Ishikawa (cell line): ENCODE data around the gene ARHGDIA.

Source experiments
- CEBPB ChIP-seq: IDR thresholded peaks from 2 replicates; pipeline ENCODE4 v1.6.1; 2012
- CREB1 ChIP-seq: IDR thresholded peaks from 2 replicates; pipeline ENCODE4 v1.6.1; 2012; ENCODE audit warnings: low read depth
- EGR1 ChIP-seq: IDR thresholded peaks from 2 replicates; pipeline ENCODE4 v1.6.1; 2012
- EP300 ChIP-seq: IDR thresholded peaks from 2 replicates; pipeline ENCODE4 v1.6.1; 2012; ENCODE audit warnings: borderline replicate concordance
- FOXM1 ChIP-seq: IDR thresholded peaks from 2 replicates; pipeline ENCODE4 v1.6.1; 2012; ENCODE audit warnings: low read depth, borderline replicate concordance
- NFIC ChIP-seq: IDR thresholded peaks from 2 replicates; pipeline ENCODE4 v1.6.1; 2012
- RAD21 ChIP-seq: IDR thresholded peaks from 2 replicates; pipeline ENCODE4 v1.6.1; 2012; ENCODE audit warnings: low read depth
- TAF1 ChIP-seq: IDR thresholded peaks from 2 replicates; pipeline ENCODE4 v1.6.1; 2012; ENCODE audit warnings: low read depth, mild to moderate bottlenecking
- TCF12 ChIP-seq: IDR thresholded peaks from 2 replicates; pipeline ENCODE4 v1.6.1; 2012; ENCODE audit warnings: low read depth
- TEAD4 ChIP-seq: IDR thresholded peaks from 2 replicates; pipeline ENCODE4 v1.6.1; 2012
- YY1 ChIP-seq: IDR thresholded peaks from 2 replicates; pipeline ENCODE4 v1.6.1; 2012; ENCODE audit warnings: low read depth
- ZBTB7A ChIP-seq: IDR thresholded peaks from 2 replicates; pipeline ENCODE4 v1.6.1; 2012; ENCODE audit warnings: low read depth
- TF ChIP-seq, protein P1 (sequence below): IDR thresholded peaks from 2 replicates; pipeline ENCODE4 v1.6.1; 2012
- TF ChIP-seq, protein P2 (sequence below): IDR thresholded peaks from 2 replicates; pipeline ENCODE4 v1.6.1; 2012; ENCODE audit warnings: low read depth, mild to moderate bottlenecking
- TF ChIP-seq, protein P3 (sequence below): IDR thresholded peaks from 2 replicates; pipeline ENCODE4 v1.6.1; 2012

Gene ARHGDIA

DNA sequence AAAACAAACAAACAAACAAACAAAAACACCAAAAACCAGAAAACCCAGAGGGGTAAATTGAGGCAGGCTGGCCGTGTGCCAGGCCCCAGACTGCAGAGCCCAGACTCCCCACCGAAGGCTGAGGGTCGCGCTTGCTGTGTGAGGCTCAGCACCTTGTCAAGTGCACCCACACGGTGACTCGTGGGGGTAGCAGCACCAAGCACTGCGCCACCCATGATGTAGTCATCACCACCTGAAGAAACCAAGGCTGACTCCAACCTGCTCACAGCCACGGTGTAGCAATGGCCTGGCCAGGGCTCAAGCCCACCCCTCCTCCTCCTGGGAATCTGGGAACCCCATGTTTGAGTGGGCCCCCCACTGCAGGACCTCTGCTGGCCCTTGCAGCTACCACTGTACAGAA is 50.0 kb downstream of the ARHGDIA start:
- TF ChIP-seq EGR1, result no peak
- TF ChIP-seq EP300, result no peak
- TF ChIP-seq TEAD4, result no peak
- TF ChIP-seq YY1, result no peak
- TF ChIP-seq, protein P1, sequence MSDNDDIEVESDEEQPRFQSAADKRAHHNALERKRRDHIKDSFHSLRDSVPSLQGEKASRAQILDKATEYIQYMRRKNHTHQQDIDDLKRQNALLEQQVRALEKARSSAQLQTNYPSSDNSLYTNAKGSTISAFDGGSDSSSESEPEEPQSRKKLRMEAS, result no peak
- TF ChIP-seq TAF1, result no peak
- TF ChIP-seq NFIC, result no peak
- TF ChIP-seq, protein P2, sequence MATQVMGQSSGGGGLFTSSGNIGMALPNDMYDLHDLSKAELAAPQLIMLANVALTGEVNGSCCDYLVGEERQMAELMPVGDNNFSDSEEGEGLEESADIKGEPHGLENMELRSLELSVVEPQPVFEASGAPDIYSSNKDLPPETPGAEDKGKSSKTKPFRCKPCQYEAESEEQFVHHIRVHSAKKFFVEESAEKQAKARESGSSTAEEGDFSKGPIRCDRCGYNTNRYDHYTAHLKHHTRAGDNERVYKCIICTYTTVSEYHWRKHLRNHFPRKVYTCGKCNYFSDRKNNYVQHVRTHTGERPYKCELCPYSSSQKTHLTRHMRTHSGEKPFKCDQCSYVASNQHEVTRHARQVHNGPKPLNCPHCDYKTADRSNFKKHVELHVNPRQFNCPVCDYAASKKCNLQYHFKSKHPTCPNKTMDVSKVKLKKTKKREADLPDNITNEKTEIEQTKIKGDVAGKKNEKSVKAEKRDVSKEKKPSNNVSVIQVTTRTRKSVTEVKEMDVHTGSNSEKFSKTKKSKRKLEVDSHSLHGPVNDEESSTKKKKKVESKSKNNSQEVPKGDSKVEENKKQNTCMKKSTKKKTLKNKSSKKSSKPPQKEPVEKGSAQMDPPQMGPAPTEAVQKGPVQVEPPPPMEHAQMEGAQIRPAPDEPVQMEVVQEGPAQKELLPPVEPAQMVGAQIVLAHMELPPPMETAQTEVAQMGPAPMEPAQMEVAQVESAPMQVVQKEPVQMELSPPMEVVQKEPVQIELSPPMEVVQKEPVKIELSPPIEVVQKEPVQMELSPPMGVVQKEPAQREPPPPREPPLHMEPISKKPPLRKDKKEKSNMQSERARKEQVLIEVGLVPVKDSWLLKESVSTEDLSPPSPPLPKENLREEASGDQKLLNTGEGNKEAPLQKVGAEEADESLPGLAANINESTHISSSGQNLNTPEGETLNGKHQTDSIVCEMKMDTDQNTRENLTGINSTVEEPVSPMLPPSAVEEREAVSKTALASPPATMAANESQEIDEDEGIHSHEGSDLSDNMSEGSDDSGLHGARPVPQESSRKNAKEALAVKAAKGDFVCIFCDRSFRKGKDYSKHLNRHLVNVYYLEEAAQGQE, result no peak
- TF ChIP-seq, protein P3, sequence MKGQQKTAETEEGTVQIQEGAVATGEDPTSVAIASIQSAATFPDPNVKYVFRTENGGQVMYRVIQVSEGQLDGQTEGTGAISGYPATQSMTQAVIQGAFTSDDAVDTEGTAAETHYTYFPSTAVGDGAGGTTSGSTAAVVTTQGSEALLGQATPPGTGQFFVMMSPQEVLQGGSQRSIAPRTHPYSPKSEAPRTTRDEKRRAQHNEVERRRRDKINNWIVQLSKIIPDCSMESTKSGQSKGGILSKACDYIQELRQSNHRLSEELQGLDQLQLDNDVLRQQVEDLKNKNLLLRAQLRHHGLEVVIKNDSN, result no peak
- TF ChIP-seq ZBTB7A, result no peak
- no peak for TF ChIP-seq TCF12
- no peak for TF ChIP-seq RAD21
- TF ChIP-seq FOXM1, result no peak
- no peak for TF ChIP-seq CREB1
- no peak for TF ChIP-seq CEBPB

DNA sequence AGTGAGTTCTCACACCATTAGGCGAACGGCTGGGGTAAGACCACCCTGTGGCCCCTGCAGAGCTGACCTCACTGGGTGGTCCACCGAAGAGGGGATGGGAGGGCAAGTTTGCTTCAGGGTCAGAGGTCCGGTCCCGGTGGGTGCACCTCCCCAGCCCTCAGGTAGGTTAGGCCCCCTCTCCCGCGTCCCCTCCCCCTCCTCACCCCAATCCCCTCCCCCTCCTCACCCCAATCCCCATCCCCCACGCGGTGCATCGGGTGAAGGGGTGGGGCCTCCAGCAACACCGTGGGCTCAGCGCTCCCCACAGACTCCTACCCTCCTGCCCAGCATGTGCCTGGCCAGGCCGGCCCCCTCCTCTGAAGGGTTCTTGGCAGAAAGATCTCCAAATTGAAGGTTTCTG is 51.4 kb downstream of the ARHGDIA start:
- TF ChIP-seq TAF1 (no peak), RAD21 (no peak), YY1 (no peak)

DNA sequence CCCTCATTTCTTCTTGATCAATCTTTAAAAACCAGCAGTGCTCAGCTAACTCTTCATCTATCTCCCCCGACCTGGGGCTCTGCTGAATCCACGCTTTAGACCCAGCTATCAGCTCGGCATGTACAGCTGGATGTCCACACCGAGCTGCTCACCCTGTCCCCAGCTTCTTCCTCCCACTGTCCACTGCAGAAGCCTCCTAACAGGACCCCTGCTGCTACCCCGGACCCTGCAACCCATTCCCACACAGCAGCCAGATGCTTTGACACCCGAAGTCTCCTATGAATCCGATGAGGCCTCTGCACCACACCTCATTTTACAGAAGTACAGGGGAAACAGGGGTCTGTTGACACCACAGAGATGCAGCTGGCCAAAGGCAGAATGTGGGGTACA is 53.4 kb downstream of the ARHGDIA start:
- no peak for TF ChIP-seq TAF1
- TF ChIP-seq, protein P3, result no peak
- TF ChIP-seq CEBPB, result no peak
- no peak for TF ChIP-seq NFIC
- TF ChIP-seq, protein P2, result no peak
- no peak for TF ChIP-seq EP300
- TF ChIP-seq EGR1, result no peak
- TF ChIP-seq, protein P1, result no peak
- no peak for TF ChIP-seq TEAD4
- TF ChIP-seq TCF12, result no peak
- TF ChIP-seq RAD21, result no peak
- TF ChIP-seq YY1, result no peak
- TF ChIP-seq ZBTB7A, result no peak
- no peak for TF ChIP-seq CREB1
- no peak for TF ChIP-seq FOXM1
